NOMO-1 (cell line): Measurements from ENCODE around the gene PIK3R3.

ENCODE experiments used
- DNase-seq, 2 experiments: peaks; one replicate each; lab custom pipeline; 2025; ENCODE audit not compliant: unreplicated experiment in 2 of 2; lab: John Stamatoyannopoulos, UW

PIK3R3 gene

GRCh38 chr1:46158312-46159281 is 26.2 kb upstream of the PIK3R3 start:
- no peak for DNase-seq

GRCh38 chr1:46157916-46158311 is 25.5 kb upstream of the PIK3R3 start:
- no peak for DNase-seq

GRCh38 chr1:46153732-46154131 is 21.3 kb upstream of the PIK3R3 start:
- DNase-seq: no peak

- DNase-seq: no peak
These were observed 20.8 kb upstream of the PIK3R3 start for GRCh38 chr1:46153228-46153627.

- no peak for DNase-seq
These were observed 19.6 kb upstream of the PIK3R3 start for GRCh38 chr1:46152016-46152415.

- no peak for DNase-seq
These were observed 17.7 kb upstream of the PIK3R3 start for GRCh38 chr1:46150085-46150484.

- no peak for DNase-seq
These were observed 15.9 kb upstream of the PIK3R3 start for GRCh38 chr1:46148318-46148717.

GRCh38 chr1:46137916-46138315 is 5.5 kb upstream of the PIK3R3 start:
- DNase-seq: no peak

- DNase-seq: no peak
These were observed 4.3 kb upstream of the PIK3R3 start for GRCh38 chr1:46136711-46137110.

- DNase-seq: peak in 1 of 2 experiments; percentile 40
These were observed 2.4 kb upstream of the PIK3R3 start for GRCh38 chr1:46134660-46135331.

- no peak for DNase-seq
These were observed 1.4 kb upstream of the PIK3R3 start for GRCh38 chr1:46133781-46134350.

GRCh38 chr1:46133181-46133658 is 791 bp upstream of the PIK3R3 start:
- DNase-seq: no peak

- peak; percentile 4 to 12 for DNase-seq
These were observed 509 bp downstream of the PIK3R3 start for GRCh38 chr1:46131712-46132528.

- DNase-seq: no peak
These were observed 1.3 kb downstream of the PIK3R3 start for GRCh38 chr1:46131093-46131492.

GRCh38 chr1:46130606-46131005 is 1.8 kb downstream of the PIK3R3 start:
- DNase-seq: no peak

- no peak for DNase-seq
These were observed 2.3 kb downstream of the PIK3R3 start for GRCh38 chr1:46130121-46130520.

- DNase-seq: no peak
These were observed 4.1 kb downstream of the PIK3R3 start for GRCh38 chr1:46128344-46128743.

- no peak for DNase-seq
These were observed 13.6 kb downstream of the PIK3R3 start for GRCh38 chr1:46118856-46119255.

- DNase-seq: no peak
These were observed 14.5 kb downstream of the PIK3R3 start for GRCh38 chr1:46117810-46118494.
